Trophoblast cell (in vitro differentiated cells and primary cell): Measurements from ENCODE around the gene PAX5.

Experiments used
- DNase-seq, 2 donors: peaks; one replicate each; pipeline ENCODE4 v3.0.0-alpha.2; 2016
- H2AFZ ChIP-seq: 2 replicates; pipeline ENCODE4 v1.6.1; 2013; ENCODE audit warnings: low read length, moderate library complexity, mild to moderate bottlenecking; ENCODE audit not compliant: insufficient read depth, poor library complexity
- H2AK5ac ChIP-seq: 2 replicates; pipeline ENCODE4 v1.6.1; 2013; ENCODE audit warnings: mild to moderate bottlenecking, low read length
- H2BK120ac ChIP-seq: 2 replicates; pipeline ENCODE4 v1.6.1; 2013; ENCODE audit warnings: low read length, mild to moderate bottlenecking, moderate library complexity; ENCODE audit not compliant: insufficient read depth, poor library complexity
- H2BK12ac ChIP-seq: 2 replicates; pipeline ENCODE4 v1.6.1; 2013; ENCODE audit warnings: mild to moderate bottlenecking, low read length, moderate library complexity
- H2BK5ac ChIP-seq: 2 replicates; pipeline ENCODE4 v1.6.1; 2013; ENCODE audit warnings: low read length, low read depth, moderate library complexity, mild to moderate bottlenecking; ENCODE audit not compliant: poor library complexity
- H3K14ac ChIP-seq: 2 replicates; pipeline ENCODE4 v1.6.1; 2013; ENCODE audit warnings: mild to moderate bottlenecking, low read length
- H3K18ac ChIP-seq: 2 replicates; pipeline ENCODE4 v1.6.1; 2013; ENCODE audit warnings: mild to moderate bottlenecking, low read length
- H3K23ac ChIP-seq: 2 replicates; pipeline ENCODE4 v1.6.1; 2013; ENCODE audit warnings: low read length
- H3K27ac ChIP-seq: 2 replicates; pipeline ENCODE4 v1.5.1; 2013; ENCODE audit warnings: low read depth, mild to moderate bottlenecking, inconsistent platforms, low read length, moderate library complexity
- H3K27me3 ChIP-seq: 2 replicates; pipeline ENCODE4 v1.6.1; 2013; ENCODE audit warnings: inconsistent platforms, mild to moderate bottlenecking, low read length, moderate library complexity; ENCODE audit not compliant: insufficient read depth
- H3K36me3 ChIP-seq, 2 experiments: 1 replicate in 1 of 2; 2 replicates in 1 of 2; pipeline ENCODE4 v1.6.1; 2013; ENCODE audit warnings: low read length in 2 of 2, mild to moderate bottlenecking in 2 of 2, moderate library complexity in 1 of 2; ENCODE audit not compliant: insufficient read depth in 2 of 2, control insufficient read depth in 1 of 2
- H3K4ac ChIP-seq: 2 replicates; pipeline ENCODE4 v1.6.1; 2013; ENCODE audit warnings: low read depth, mild to moderate bottlenecking, low read length, moderate library complexity
- H3K4me1 ChIP-seq, 2 experiments: 1 replicate in 1 of 2; 2 replicates in 1 of 2; pipeline ENCODE4 v1.6.1; 2013; ENCODE audit warnings: low read length in 2 of 2, mild to moderate bottlenecking in 2 of 2, moderate library complexity in 1 of 2; ENCODE audit not compliant: insufficient read depth in 2 of 2, control insufficient read depth in 1 of 2
- H3K4me2 ChIP-seq: 2 replicates; pipeline ENCODE4 v1.6.1; 2013; ENCODE audit warnings: inconsistent platforms, mild to moderate bottlenecking, low read length, moderate library complexity
- H3K4me3 ChIP-seq: 2 replicates; pipeline ENCODE4 v1.5.1; 2013; ENCODE audit warnings: mild to moderate bottlenecking, low read depth, low read length, inconsistent platforms
- H3K79me1 ChIP-seq: one replicate; pipeline ENCODE4 v1.6.1; 2013; ENCODE audit warnings: low read length
- H3K79me2 ChIP-seq: 2 replicates; pipeline ENCODE4 v1.6.1; 2013; ENCODE audit warnings: low read length, mild to moderate bottlenecking; ENCODE audit not compliant: control insufficient read depth, insufficient read depth, poor library complexity
- H3K9ac ChIP-seq: 2 replicates; pipeline ENCODE4 v1.6.1; 2013; ENCODE audit warnings: mild to moderate bottlenecking, low read length
- H3K9me3 ChIP-seq: 2 replicates; pipeline ENCODE4 v1.6.1; 2013; ENCODE audit warnings: low read depth, mild to moderate bottlenecking, control low read depth, inconsistent platforms, low read length; ENCODE audit not compliant: insufficient read depth
- H4K12ac ChIP-seq: 2 replicates; pipeline ENCODE4 v1.6.1; 2013; ENCODE audit warnings: low read depth, mild to moderate bottlenecking, low read length, moderate library complexity
- H4K8ac ChIP-seq: 2 replicates; pipeline ENCODE4 v1.6.1; 2013; ENCODE audit warnings: low read depth, mild to moderate bottlenecking, low read length, moderate library complexity
- H4K91ac ChIP-seq: one replicate; pipeline ENCODE4 v1.6.1; 2013; ENCODE audit warnings: low read depth, mild to moderate bottlenecking, low read length, moderate library complexity
- WGBS: extraction: QIAGEN DNeasy Blood & Tissue Kit; methylation state at CpG from one replicate; pipeline ENCODE4 v1.1.7; 2013; ENCODE audit warnings: missing lambda C conversion rate; ENCODE audit not compliant: insufficient read length, insufficient coverage; ENCODE audit errors: extremely low coverage; 5-methylcytosine and 5-hydroxymethylcytosine counted together

PAX5 gene

DNA sequence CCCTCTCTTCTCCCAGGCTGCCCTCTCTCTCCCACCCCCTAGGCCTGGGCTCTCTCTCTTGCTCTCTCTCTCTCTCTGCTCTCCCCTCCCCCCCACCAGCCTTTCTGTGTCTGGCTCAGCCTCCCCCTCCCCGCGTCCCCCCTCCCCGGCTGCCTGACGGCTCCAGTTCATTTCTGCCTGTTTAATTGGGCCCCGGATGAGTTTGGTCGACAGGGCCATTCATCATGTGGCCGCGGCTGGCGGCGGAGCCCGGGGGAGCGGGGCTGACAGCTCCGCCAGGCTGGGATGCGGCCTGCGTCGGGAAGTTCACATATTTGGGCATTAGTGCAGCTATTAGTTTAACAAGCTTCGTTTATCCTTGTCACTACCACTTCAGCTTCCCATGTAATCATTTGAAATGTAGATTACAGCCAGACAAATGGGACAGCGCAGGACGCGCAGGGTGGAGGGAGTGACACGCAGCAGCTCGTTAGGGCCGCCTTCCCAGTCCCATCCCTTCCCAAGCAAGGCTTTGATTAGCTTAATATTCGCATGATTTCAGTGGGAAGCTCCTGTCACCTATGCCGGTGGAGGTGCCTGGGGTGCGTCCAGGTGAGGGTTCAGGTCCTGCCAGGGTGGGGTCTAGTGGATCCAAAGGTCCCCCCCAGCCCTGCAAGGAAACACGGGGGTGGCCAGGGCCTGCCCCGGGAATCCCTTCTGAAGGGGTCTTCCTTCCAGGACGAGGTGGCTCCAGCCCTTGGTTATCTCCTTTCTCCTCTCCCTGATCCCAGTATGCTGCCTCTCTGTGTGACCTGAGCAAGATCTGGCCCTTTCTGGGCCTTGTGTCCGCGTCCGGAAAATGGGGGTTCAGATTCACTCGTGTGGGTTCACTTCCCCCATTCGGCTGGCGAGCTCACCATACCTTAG, 214.8 kb downstream of the PAX5 start:
- Histone ChIP-seq H4K8ac (no peak overlapping the region), H3K18ac (no peak overlapping the region), H2AK5ac (no peak overlapping the region), H3K27ac (no peak overlapping the region), H4K12ac (no peak overlapping the region), H2BK5ac (no peak overlapping the region), H3K79me2 (no peaks in the 10 kb centered on the region), H2BK12ac (no peak overlapping the region), H3K36me3 (no peaks in the 10 kb centered on the region), H2AFZ (no peak overlapping the region), H2BK120ac (no peak overlapping the region), H3K23ac (no peak overlapping the region), H4K91ac (no peak overlapping the region), H3K4me3 (no peak overlapping the region), H3K79me1 (no peaks in the 10 kb centered on the region), H3K27me3 (no peaks in the 10 kb centered on the region), H3K9me3 (no peaks in the 10 kb centered on the region), H3K9ac (no peak overlapping the region), H3K4me1 (peaks cover 7% of the 10 kb centered on the region in 2 experiments), H3K4ac (no peak overlapping the region), H3K14ac (no peak overlapping the region), H3K4me2 (peak overlapping the region; percentile 58)
- WGBS: no CpG with 5 or more reads among the region's 35 CpGs
- DNase-seq: no peak

DNA sequence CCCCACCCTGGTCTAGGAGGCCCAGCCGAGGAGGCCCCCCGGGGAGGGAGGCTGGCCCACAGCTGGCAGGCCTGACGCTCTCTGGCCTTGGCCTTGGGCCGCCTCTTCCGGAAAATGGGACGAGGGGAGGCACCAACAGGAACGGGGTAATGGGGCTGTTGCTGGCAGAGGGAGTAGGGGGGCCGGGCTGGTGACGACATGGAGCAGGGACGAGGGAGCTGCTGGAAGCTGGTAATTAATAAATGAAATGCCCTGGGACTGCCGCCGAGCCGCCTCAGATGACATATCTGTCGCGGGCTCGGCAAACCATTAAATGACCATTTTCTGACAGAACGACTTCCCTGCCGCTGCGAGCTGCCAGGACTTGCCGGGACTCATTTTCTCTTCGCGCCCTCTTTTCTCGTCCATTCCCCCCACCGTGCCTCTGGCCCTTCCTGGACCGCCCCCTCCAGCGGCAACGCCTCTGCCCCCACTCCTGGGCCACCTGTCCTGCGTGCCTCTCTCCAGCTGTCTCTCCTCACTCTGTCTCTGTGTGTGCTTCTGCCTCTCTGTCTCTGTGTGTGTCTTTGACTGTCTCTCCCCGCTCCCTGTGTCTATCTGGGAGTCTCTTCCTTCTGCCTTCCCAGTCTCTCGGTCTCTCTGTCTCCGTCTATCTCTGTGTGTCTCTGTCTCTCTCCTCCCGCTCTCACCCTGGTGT, 215.7 kb downstream of the PAX5 start:
- Histone ChIP-seq H2BK5ac (no peak overlapping the region), H3K4me1 (peaks cover 7% of the 10 kb centered on the region in 2 experiments), H3K36me3 (no peaks in the 10 kb centered on the region), H4K91ac (no peak overlapping the region), H3K4me3 (peak overlapping the region; percentile 2), H3K4ac (no peak overlapping the region), H3K27me3 (no peaks in the 10 kb centered on the region), H3K79me2 (no peaks in the 10 kb centered on the region), H2BK12ac (peak overlapping the region; percentile 1), H2AK5ac (no peak overlapping the region), H2AFZ (no peak overlapping the region), H4K12ac (no peak overlapping the region), H3K18ac (no peak overlapping the region), H4K8ac (no peak overlapping the region), H3K23ac (no peak overlapping the region), H3K27ac (no peak overlapping the region), H3K14ac (no peak overlapping the region), H3K9ac (no peak overlapping the region), H3K79me1 (no peaks in the 10 kb centered on the region), H3K9me3 (no peaks in the 10 kb centered on the region), H3K4me2 (peak overlapping the region; percentile 58), H2BK120ac (no peak overlapping the region)
- DNase-seq: peak in 1 of 2 donors; percentile 3
- no CpG with 5 or more reads among the region's 32 CpGs for WGBS

DNA sequence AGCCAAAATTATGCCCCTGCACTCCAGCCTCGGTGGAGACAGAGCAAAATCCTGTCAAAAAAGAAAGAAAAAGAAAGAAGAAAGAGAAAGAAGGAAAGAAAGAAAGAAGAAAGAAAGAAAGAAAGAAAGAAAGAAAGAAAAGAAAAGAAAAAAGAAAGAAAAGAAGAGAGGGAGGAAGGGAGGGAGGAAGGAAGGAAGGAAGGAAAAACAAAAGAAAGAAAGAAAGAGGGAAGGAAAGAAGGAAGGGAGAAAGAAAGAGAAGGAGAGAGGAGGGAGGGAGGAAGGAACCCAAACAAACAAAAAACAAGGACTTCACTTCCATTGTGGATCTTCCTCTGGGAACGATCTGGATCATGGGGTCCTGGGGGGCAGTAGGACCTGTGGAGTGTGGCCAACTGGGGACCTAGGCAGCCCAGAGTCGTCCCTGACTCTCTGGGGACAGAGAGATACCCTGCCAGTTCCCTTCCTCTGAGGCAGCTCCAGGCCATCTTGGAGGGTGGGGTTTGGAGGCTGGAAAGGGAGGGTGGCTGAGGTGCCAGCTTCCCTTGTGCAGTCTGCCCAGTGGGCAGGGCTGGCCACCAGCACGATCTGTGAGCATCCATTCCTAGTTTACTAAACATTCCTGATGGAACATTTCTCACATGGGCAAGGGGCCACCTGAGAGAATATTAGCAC, 216.8 kb downstream of the PAX5 start:
- no peak overlapping the region for H3K23ac ChIP-seq

DNA sequence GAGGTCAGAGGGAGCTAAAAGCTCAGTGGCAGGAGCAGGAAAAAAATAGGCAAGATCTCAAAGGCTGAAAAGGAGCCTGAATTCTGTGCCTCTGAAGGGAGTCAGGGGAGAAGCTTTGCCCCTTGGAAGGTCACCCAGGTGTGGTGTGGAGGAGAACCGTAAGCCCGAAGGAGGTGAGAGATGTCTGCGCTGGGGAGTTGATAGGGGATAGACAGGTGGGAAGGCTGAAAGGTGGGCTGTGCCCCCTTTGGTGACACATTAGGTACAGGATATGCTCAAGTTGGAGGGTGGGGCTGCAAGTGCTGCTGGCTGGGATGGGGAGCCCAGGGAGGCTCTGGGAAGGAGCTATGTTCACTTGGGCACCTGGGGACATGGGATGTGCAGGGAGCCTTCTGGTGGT, 217.7 kb downstream of the PAX5 start:
- Histone ChIP-seq H2AK5ac (no peak overlapping the region), H3K79me2 (no peaks in the 10 kb centered on the region), H4K8ac (no peak overlapping the region), H3K4ac (no peak overlapping the region), H4K12ac (no peak overlapping the region), H2AFZ (no peak overlapping the region), H3K14ac (no peak overlapping the region), H2BK120ac (no peak overlapping the region), H3K9me3 (no peaks in the 10 kb centered on the region), H3K9ac (no peak overlapping the region), H3K36me3 (no peaks in the 10 kb centered on the region), H3K18ac (no peak overlapping the region), H2BK12ac (no peak overlapping the region), H3K4me3 (no peak overlapping the region), H3K4me2 (no peak overlapping the region), H3K23ac (no peak overlapping the region), H3K4me1 (peaks cover 7% of the 10 kb centered on the region in 2 experiments), H3K79me1 (no peaks in the 10 kb centered on the region), H3K27ac (no peak overlapping the region), H4K91ac (no peak overlapping the region), H3K27me3 (no peaks in the 10 kb centered on the region), H2BK5ac (no peak overlapping the region)
- DNase-seq: no peak
- WGBS: no CpG with 5 or more reads among the region's 3 CpGs

More for the DNA sequence above, 216.8 kb downstream of the PAX5 start:
- no peaks in the 10 kb centered on the region for H3K9me3 ChIP-seq
- no peaks in the 10 kb centered on the region for H3K79me2 ChIP-seq
- no peaks in the 10 kb centered on the region for H3K27me3 ChIP-seq
- peaks cover 7% of the 10 kb centered on the region in 2 experiments for H3K4me1 ChIP-seq
- no peak overlapping the region for H4K8ac ChIP-seq
- no peak overlapping the region for H4K91ac ChIP-seq
- DNase-seq: no peak
- H2BK12ac ChIP-seq: no peak overlapping the region
- H2BK5ac ChIP-seq: no peak overlapping the region
- H3K18ac ChIP-seq: no peak overlapping the region
- H3K4me2 ChIP-seq: no peak overlapping the region
- H2BK120ac ChIP-seq: no peak overlapping the region
- H3K27ac ChIP-seq: no peak overlapping the region
- no peak overlapping the region for H4K12ac ChIP-seq
- no peak overlapping the region for H3K4ac ChIP-seq
- no peak overlapping the region for H2AK5ac ChIP-seq
- no peaks in the 10 kb centered on the region for H3K79me1 ChIP-seq
- H3K14ac ChIP-seq: no peak overlapping the region
- no peak overlapping the region for H3K4me3 ChIP-seq
- no peak overlapping the region for H3K9ac ChIP-seq
- H2AFZ ChIP-seq: no peak overlapping the region
- H3K36me3 ChIP-seq: no peaks in the 10 kb centered on the region
- no CpG with 5 or more reads among the region's 4 CpGs for WGBS
